H1 (cell line): ENCODE data around the gene FOXI2.

Source experiments
- BCL11A ChIP-seq, 2 experiments: IDR thresholded peaks; one replicate each; pipeline ENCODE4 v1.6.1; 2011; ENCODE audit warnings: low read depth in 2 of 2, low read length in 2 of 2, mild to moderate bottlenecking in 2 of 2
- EGR1 ChIP-seq: IDR thresholded peaks from 2 replicates; pipeline ENCODE4 v1.6.1; 2011; ENCODE audit warnings: low read depth, low read length, borderline replicate concordance
- EZH2 ChIP-seq: fragments of 200-600 bp; sonication (generic); IDR thresholded peaks from 2 replicates; pipeline ENCODE4 v1.7.1; 2012; ENCODE audit warnings: low read depth, mild to moderate bottlenecking, moderate library complexity, low read length, inconsistent platforms; ENCODE audit not compliant: severe bottlenecking
- FOSL1 ChIP-seq: IDR thresholded peaks from 2 replicates; pipeline ENCODE4 v1.6.1; 2011; ENCODE audit warnings: mild to moderate bottlenecking, low read depth, low read length, moderate library complexity; ENCODE audit not compliant: insufficient read depth
- GABPA ChIP-seq: IDR thresholded peaks from 2 replicates; pipeline ENCODE4 v1.6.1; 2011; ENCODE audit warnings: mild to moderate bottlenecking, low read length, moderate library complexity, borderline replicate concordance; ENCODE audit not compliant: insufficient read depth
- JUN ChIP-seq: IDR thresholded peaks from 2 replicates; pipeline ENCODE4 v1.6.1; 2011; ENCODE audit warnings: low read depth, mild to moderate bottlenecking, improper control_type of control experiment, low read length
- POLR2A ChIP-seq, 2 experiments: IDR thresholded peaks; 1 replicate in 1 of 2; 2 replicates in 1 of 2; pipeline ENCODE4 v1.6.1; 2011; ENCODE audit warnings: low read depth in 2 of 2, low read length in 2 of 2, mild to moderate bottlenecking in 2 of 2; ENCODE audit errors: control extremely low read depth in 1 of 2
- RFX5 ChIP-seq: IDR thresholded peaks from 2 replicates; pipeline ENCODE4 v1.6.1; 2011; ENCODE audit warnings: low read depth, low read length, improper control_type of control experiment, borderline replicate concordance
- SP1 ChIP-seq: IDR thresholded peaks from 2 replicates; pipeline ENCODE4 v1.6.1; 2011; ENCODE audit warnings: low read depth, low read length
- TEAD4 ChIP-seq: IDR thresholded peaks from 2 replicates; pipeline ENCODE4 v1.6.1; 2012; ENCODE audit warnings: low read depth, low read length, inconsistent platforms, mixed read lengths
- YY1 ChIP-seq: IDR thresholded peaks from 2 replicates; pipeline ENCODE4 v1.6.1; 2011; ENCODE audit warnings: low read depth, mild to moderate bottlenecking, low read length
- TF ChIP-seq, protein P1 (sequence below), 3 experiments: IDR thresholded peaks; 1 replicate in 2 of 3; 2 replicates in 1 of 3; pipeline versions ENCODE4 v1.5.1 to v1.6.1; 2011; ENCODE audit warnings: low read length in 3 of 3, mild to moderate bottlenecking in 3 of 3, inconsistent platforms in 2 of 3, low read depth in 1 of 3, moderate library complexity in 1 of 3; ENCODE audit not compliant: insufficient read depth in 1 of 3; ENCODE audit errors: control extremely low read depth in 1 of 3

DNA sequence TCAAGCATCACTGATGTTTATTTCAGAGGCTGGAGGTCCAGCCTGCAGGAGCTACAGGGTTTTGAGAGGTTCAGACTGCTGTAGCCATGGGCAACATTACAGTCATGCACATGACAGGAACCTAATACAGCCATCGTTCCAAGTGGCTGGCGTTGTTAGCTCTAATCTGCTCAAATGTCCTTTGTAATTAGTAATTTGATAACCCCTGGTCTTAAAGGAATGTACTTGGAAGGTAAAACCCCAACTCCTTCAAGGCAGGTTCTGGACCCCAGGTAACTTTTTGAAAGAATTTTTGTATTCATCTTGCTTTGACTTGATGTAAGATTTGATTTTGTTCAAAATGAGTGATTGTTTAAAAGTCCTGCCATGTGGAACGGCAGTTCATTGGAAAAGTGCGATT, 34.7 kb upstream of the FOXI2 start:
- TF ChIP-seq YY1 (no peak), EGR1 (no peak), BCL11A (IDR thresholded peaks at IDR 0.05; ENCODE audit: low read depth in 2 of 2, low read length in 2 of 2) (no peak), RFX5 (no peak), SP1 (no peak), TEAD4 (no peak), EZH2 (no peak), GABPA (no peak), JUN (no peak), FOSL1 (no peak), POLR2A (IDR thresholded peaks at IDR 0.05; ENCODE audit: control extremely low read depth in 1 of 2, low read depth in 2 of 2, low read length in 2 of 2) (no peak)
- TF ChIP-seq, protein P1, sequence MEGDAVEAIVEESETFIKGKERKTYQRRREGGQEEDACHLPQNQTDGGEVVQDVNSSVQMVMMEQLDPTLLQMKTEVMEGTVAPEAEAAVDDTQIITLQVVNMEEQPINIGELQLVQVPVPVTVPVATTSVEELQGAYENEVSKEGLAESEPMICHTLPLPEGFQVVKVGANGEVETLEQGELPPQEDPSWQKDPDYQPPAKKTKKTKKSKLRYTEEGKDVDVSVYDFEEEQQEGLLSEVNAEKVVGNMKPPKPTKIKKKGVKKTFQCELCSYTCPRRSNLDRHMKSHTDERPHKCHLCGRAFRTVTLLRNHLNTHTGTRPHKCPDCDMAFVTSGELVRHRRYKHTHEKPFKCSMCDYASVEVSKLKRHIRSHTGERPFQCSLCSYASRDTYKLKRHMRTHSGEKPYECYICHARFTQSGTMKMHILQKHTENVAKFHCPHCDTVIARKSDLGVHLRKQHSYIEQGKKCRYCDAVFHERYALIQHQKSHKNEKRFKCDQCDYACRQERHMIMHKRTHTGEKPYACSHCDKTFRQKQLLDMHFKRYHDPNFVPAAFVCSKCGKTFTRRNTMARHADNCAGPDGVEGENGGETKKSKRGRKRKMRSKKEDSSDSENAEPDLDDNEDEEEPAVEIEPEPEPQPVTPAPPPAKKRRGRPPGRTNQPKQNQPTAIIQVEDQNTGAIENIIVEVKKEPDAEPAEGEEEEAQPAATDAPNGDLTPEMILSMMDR (IDR thresholded peaks at IDR 0.05; ENCODE audit: control extremely low read depth in 1 of 3, insufficient read depth in 1 of 3, low read depth in 1 of 3, low read length in 3 of 3): no peak
